Liver (tissue), 9 donors: Measurements from ENCODE around the gene FGF9. TPM values are rescaled to one million over a fixed set of nuclear protein-coding genes. Genes with fewer than 3 reads are reported as not detected.

Experiments used
- DNase-seq: peaks from one replicate; pipeline ENCODE4 v3.0.0-alpha.2; 2017; ENCODE audit warnings: low spot score
- H3K27ac ChIP-seq, 2 donors: one replicate each; pipeline ENCODE4 v1.7.0; 2013; ENCODE audit warnings: inconsistent platforms in 2 of 2, low read length in 2 of 2, control low read depth in 1 of 2, low read depth in 1 of 2, mild to moderate bottlenecking in 1 of 2
- H3K27me3 ChIP-seq, 4 donors: one replicate each; pipeline versions ENCODE4 v1.6.1 to v1.7.0; 2013; ENCODE audit warnings: low read length in 3 of 4, inconsistent platforms in 1 of 4, mild to moderate bottlenecking in 1 of 4, moderate library complexity in 1 of 4; ENCODE audit not compliant: control insufficient read depth in 4 of 4, insufficient read depth in 4 of 4
- H3K36me3 ChIP-seq, 4 donors: one replicate each; pipeline versions ENCODE4 v1.6.1 to v1.7.0; 2013; ENCODE audit warnings: low read length in 3 of 4, mild to moderate bottlenecking in 3 of 4, low read depth in 1 of 4, moderate library complexity in 1 of 4; ENCODE audit not compliant: control insufficient read depth in 4 of 4, insufficient read depth in 3 of 4
- H3K4me1 ChIP-seq, 4 donors: one replicate each; pipeline versions ENCODE4 v1.6.1 to v1.7.0; 2013; ENCODE audit warnings: low read length in 3 of 4, mild to moderate bottlenecking in 3 of 4, moderate library complexity in 1 of 4; ENCODE audit not compliant: control insufficient read depth in 4 of 4, insufficient read depth in 4 of 4
- H3K4me3 ChIP-seq, 3 donors: one replicate each; pipeline versions ENCODE4 v1.6.1 to v1.7.0; 2013; ENCODE audit warnings: low read length in 3 of 3, control low read depth in 1 of 3, low read depth in 1 of 3, mild to moderate bottlenecking in 1 of 3
- H3K9ac ChIP-seq, 2 donors: one replicate each; pipeline ENCODE4 v1.7.0; 2013; ENCODE audit warnings: low read length in 2 of 2, mild to moderate bottlenecking in 2 of 2, moderate library complexity in 2 of 2, control low read depth in 1 of 2, low read depth in 1 of 2
- H3K9me3 ChIP-seq, 4 donors: one replicate each; pipeline versions ENCODE4 v1.6.1 to v1.7.0; 2013; ENCODE audit warnings: low read length in 3 of 4; ENCODE audit not compliant: control insufficient read depth in 4 of 4
- EGR1 ChIP-seq, 2 donors: IDR thresholded peaks; 2 replicates each; pipeline ENCODE4 v1.6.1; 2016 to 2018; ENCODE audit warnings: antibody characterized with exemption in 2 of 2, low read depth in 2 of 2
- FOXA1 ChIP-seq: IDR thresholded peaks from 2 replicates; pipeline ENCODE4 v1.6.1; 2016; ENCODE audit warnings: antibody characterized with exemption
- FOXA2 ChIP-seq: IDR thresholded peaks from 2 replicates; pipeline ENCODE4 v1.6.1; 2016; ENCODE audit warnings: antibody characterized with exemption
- HNF4A ChIP-seq, 2 donors: conservative IDR thresholded peaks; 2 replicates each; pipeline ENCODE4 v1.6.1; 2016; ENCODE audit warnings: antibody characterized with exemption in 2 of 2, mild to moderate bottlenecking in 2 of 2
- HNF4G ChIP-seq: IDR thresholded peaks from 2 replicates; pipeline ENCODE4 v1.6.1; 2016; ENCODE audit warnings: antibody characterized with exemption
- NR2F2 ChIP-seq: IDR thresholded peaks from 2 replicates; pipeline ENCODE4 v1.6.1; 2016; ENCODE audit warnings: antibody characterized with exemption
- RAD21 ChIP-seq, 2 donors: IDR thresholded peaks; 2 replicates each; pipeline ENCODE4 v1.6.1; 2016; ENCODE audit warnings: antibody characterized with exemption in 2 of 2, mild to moderate bottlenecking in 2 of 2
- RXRA ChIP-seq, 2 donors: IDR thresholded peaks; 2 replicates each; pipeline ENCODE4 v1.6.1; 2017 to 2018; ENCODE audit warnings: antibody characterized with exemption in 2 of 2, mild to moderate bottlenecking in 1 of 2
- SP1 ChIP-seq: IDR thresholded peaks from 2 replicates; pipeline ENCODE4 v1.6.1; 2018; ENCODE audit warnings: antibody characterized with exemption, mild to moderate bottlenecking
- TAF1 ChIP-seq: conservative IDR thresholded peaks from 2 replicates; pipeline ENCODE4 v1.6.1; 2016; ENCODE audit warnings: antibody characterized with exemption, mild to moderate bottlenecking
- YY1 ChIP-seq: IDR thresholded peaks from 2 replicates; pipeline ENCODE4 v1.6.1; 2016; ENCODE audit warnings: antibody characterized with exemption, mild to moderate bottlenecking
- WGBS: extraction: QIAGEN DNeasy Blood & Tissue Kit; methylation state at CpG from one replicate; pipeline ENCODE4 v1.1.7; 2013; 5-methylcytosine and 5-hydroxymethylcytosine counted together
- polyA plus RNA-seq, 2 donors: library from polyadenylated mRNA; stranded (reverse) in 1 of 2; unstranded in 1 of 2; fragments of 200-250 nt in 1 of 2; fragments of >200 nt in 1 of 2; fragmentation: Nextera tagmentation in 1 of 2; extraction: Ambion mirVana in 1 of 2; gene quantifications; one replicate each; pipeline versions ENCODE4 v1.2.1 to v1.2.3, GENCODE V29; 2013 to 2015
- total RNA-seq, 2 donors: library from RNA; depleted of rRNA; stranded (reverse); fragments of >200 nt; gene quantifications; one replicate each; pipeline ENCODE4 v1.2.3, GENCODE V29; 2014
- TF ChIP-seq, protein P1 (sequence below): IDR thresholded peaks from 2 replicates; pipeline ENCODE4 v1.6.1; 2016; ENCODE audit warnings: antibody characterized with exemption
- TF ChIP-seq, protein P2 (sequence below): IDR thresholded peaks from 2 replicates; pipeline ENCODE4 v1.6.1; 2016; ENCODE audit warnings: antibody characterized with exemption, mild to moderate bottlenecking
- TF ChIP-seq, protein P3 (sequence below): IDR thresholded peaks from 2 replicates; pipeline ENCODE4 v1.6.1; 2016; ENCODE audit warnings: antibody characterized with exemption
- TF ChIP-seq, protein P4 (sequence below): fragments of 150-350 bp; IDR thresholded peaks from 2 replicates; pipeline ENCODE4 v1.5.1; 2017; ENCODE audit warnings: improper control_type of control experiment, low read depth, low read length; ENCODE audit not compliant: missing input control
- TF ChIP-seq, protein P5 (sequence below): IDR thresholded peaks from 2 replicates; pipeline ENCODE4 v1.6.1; 2016; ENCODE audit warnings: antibody characterized with exemption
- donor health status: healthy.
- donor health status: healthy.
- donor health status: healthy.
- donor health status: healthy.
- donor health status: healthy.

The FGF9 gene
- total and polyA plus RNA-seq, 4 donors = under 0.01 to 0.05 TPM; not detected in 2

DNA sequence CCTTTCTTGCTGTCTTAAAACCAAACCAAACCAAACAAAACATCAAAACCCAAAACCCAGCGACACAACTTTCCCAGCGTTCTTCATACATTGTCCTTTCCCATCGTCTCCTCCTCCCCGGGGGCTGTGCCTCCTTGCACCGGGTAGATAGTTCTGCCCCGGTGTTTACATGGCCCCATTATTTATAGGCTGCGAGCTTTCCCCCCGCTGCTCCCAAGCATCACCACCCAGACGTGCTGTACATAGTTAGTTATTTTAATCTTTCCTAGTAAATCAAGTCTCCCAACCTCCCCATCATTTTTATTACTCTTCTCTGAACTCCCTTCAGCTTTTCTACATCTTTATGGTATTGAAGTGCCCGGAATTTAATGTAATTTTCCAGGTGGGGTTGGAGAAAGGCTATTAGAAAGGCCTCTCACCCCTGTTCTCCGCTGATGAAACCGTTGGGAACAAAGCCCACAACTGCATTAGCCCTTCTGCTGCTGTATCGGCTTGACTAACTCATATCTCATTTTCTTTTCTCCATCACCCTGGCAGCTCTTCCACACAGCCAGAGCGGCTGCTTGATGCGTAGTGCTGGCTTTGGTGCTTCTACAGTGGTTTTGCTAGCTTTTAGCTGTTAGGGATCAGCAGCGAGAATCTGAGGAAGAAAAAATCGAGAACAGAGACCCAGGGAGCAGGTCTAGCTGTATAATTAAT lies 53.1 kb downstream of the FGF9 start:
- Histone ChIP-seq H3K27me3 (peaks cover 0 to 4% (median 2%) of the 10 kb centered on the region in 4 donors), H3K27ac (no peak overlapping the region), H3K9ac (no peak overlapping the region), H3K4me1 (no peaks in the 10 kb centered on the region), H3K4me3 (no peak overlapping the region), H3K9me3 (no peaks in the 10 kb centered on the region), H3K36me3 (no peaks in the 10 kb centered on the region)
- no peak for DNase-seq
- TF ChIP-seq TAF1 (no peak), HNF4G (no peak), FOXA1 (no peak), RAD21 (IDR thresholded peaks at IDR 0.05) (no peak), FOXA2 (no peak), SP1 (no peak)
- TF ChIP-seq, protein P1, sequence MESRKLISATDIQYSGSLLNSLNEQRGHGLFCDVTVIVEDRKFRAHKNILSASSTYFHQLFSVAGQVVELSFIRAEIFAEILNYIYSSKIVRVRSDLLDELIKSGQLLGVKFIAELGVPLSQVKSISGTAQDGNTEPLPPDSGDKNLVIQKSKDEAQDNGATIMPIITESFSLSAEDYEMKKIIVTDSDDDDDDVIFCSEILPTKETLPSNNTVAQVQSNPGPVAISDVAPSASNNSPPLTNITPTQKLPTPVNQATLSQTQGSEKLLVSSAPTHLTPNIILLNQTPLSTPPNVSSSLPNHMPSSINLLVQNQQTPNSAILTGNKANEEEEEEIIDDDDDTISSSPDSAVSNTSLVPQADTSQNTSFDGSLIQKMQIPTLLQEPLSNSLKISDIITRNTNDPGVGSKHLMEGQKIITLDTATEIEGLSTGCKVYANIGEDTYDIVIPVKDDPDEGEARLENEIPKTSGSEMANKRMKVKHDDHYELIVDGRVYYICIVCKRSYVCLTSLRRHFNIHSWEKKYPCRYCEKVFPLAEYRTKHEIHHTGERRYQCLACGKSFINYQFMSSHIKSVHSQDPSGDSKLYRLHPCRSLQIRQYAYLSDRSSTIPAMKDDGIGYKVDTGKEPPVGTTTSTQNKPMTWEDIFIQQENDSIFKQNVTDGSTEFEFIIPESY = no peak
- TF ChIP-seq, protein P2, sequence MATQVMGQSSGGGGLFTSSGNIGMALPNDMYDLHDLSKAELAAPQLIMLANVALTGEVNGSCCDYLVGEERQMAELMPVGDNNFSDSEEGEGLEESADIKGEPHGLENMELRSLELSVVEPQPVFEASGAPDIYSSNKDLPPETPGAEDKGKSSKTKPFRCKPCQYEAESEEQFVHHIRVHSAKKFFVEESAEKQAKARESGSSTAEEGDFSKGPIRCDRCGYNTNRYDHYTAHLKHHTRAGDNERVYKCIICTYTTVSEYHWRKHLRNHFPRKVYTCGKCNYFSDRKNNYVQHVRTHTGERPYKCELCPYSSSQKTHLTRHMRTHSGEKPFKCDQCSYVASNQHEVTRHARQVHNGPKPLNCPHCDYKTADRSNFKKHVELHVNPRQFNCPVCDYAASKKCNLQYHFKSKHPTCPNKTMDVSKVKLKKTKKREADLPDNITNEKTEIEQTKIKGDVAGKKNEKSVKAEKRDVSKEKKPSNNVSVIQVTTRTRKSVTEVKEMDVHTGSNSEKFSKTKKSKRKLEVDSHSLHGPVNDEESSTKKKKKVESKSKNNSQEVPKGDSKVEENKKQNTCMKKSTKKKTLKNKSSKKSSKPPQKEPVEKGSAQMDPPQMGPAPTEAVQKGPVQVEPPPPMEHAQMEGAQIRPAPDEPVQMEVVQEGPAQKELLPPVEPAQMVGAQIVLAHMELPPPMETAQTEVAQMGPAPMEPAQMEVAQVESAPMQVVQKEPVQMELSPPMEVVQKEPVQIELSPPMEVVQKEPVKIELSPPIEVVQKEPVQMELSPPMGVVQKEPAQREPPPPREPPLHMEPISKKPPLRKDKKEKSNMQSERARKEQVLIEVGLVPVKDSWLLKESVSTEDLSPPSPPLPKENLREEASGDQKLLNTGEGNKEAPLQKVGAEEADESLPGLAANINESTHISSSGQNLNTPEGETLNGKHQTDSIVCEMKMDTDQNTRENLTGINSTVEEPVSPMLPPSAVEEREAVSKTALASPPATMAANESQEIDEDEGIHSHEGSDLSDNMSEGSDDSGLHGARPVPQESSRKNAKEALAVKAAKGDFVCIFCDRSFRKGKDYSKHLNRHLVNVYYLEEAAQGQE = no peak
- WGBS = 84% methylated on average over 17 of the region's 17 CpGs

DNA sequence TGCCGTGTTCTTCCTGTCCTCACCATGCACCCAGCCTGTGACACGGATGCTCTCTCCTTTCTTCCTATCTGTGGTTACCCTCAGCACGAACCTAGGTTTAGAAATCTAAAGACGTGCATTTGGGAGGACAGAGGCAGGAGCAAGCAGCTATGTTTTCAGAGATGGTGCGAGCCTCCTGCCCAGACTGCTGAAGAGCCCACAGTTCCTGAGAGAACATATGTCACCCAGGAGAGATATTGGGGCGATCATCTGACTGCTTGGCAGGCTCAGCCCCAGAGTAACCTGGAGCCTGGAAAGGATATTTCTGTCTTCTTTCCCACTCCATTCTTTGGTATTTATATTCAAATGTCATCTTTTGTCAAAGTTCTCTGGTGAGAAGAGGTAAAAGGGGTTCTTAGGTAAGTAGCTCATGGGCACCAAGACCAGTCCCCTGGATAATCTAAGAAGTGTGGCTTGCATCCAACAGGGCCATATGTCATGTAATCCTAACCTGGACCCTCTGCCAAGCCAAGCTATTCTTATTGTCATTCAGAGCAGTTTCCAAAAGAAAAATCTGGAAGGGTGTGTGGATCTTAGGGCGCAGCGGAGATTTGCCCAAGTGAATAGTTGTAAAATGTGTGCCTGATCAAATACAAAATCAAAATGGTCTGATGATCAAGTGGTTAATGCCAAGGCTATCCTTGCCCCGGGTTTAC lies 59.5 kb downstream of the FGF9 start:
- 76% methylated on average over 9 of the region's 9 CpGs for WGBS
- TF ChIP-seq SP1 (no peak), FOXA2 (no peak), HNF4G (no peak), TAF1 (no peak), NR2F2 (no peak), FOXA1 (no peak), RAD21 (IDR thresholded peaks at IDR 0.05) (no peak), HNF4A (conservative IDR thresholded peaks at IDR 0.05) (no peak), RXRA (IDR thresholded peaks at IDR 0.05) (no peak), EGR1 (IDR thresholded peaks at IDR 0.05; ENCODE audit: low read depth in 2 of 2) (no peak), YY1 (no peak)
- TF ChIP-seq, protein P3, sequence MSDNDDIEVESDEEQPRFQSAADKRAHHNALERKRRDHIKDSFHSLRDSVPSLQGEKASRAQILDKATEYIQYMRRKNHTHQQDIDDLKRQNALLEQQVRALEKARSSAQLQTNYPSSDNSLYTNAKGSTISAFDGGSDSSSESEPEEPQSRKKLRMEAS = no peak
- TF ChIP-seq, protein P1 = no peak
- TF ChIP-seq, protein P4, sequence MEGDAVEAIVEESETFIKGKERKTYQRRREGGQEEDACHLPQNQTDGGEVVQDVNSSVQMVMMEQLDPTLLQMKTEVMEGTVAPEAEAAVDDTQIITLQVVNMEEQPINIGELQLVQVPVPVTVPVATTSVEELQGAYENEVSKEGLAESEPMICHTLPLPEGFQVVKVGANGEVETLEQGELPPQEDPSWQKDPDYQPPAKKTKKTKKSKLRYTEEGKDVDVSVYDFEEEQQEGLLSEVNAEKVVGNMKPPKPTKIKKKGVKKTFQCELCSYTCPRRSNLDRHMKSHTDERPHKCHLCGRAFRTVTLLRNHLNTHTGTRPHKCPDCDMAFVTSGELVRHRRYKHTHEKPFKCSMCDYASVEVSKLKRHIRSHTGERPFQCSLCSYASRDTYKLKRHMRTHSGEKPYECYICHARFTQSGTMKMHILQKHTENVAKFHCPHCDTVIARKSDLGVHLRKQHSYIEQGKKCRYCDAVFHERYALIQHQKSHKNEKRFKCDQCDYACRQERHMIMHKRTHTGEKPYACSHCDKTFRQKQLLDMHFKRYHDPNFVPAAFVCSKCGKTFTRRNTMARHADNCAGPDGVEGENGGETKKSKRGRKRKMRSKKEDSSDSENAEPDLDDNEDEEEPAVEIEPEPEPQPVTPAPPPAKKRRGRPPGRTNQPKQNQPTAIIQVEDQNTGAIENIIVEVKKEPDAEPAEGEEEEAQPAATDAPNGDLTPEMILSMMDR = no peak
- TF ChIP-seq, protein P5, sequence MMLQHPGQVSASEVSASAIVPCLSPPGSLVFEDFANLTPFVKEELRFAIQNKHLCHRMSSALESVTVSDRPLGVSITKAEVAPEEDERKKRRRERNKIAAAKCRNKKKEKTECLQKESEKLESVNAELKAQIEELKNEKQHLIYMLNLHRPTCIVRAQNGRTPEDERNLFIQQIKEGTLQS = no peak
- TF ChIP-seq, protein P2 = no peak

More for the DNA sequence above, 59.5 kb downstream of the FGF9 start:
- Histone ChIP-seq H3K27me3 (no peaks in the 10 kb centered on the region), H3K4me3 (no peak overlapping the region), H3K4me1 (no peaks in the 10 kb centered on the region), H3K36me3 (no peaks in the 10 kb centered on the region), H3K27ac (no peak overlapping the region), H3K9me3 (peaks cover 0 to 5% (median under 1%) of the 10 kb centered on the region in 4 donors), H3K9ac (no peak overlapping the region)
- DNase-seq = no peak
